GM19239 (cell line): ENCODE measurements around the gene NPLOC4.

ENCODE experiments used
- DNase-seq: peaks from one replicate; pipeline ENCODE4 v3.0.0; 2011; ENCODE audit warnings: low spot score; ENCODE audit not compliant: insufficient read length
- FAIRE-seq: peaks from 2 replicates; lab custom pipeline; 2011; peaks lifted over from hg19 to GRCh38; lab: Jason Lieb, UNC

The NPLOC4 gene

DNA sequence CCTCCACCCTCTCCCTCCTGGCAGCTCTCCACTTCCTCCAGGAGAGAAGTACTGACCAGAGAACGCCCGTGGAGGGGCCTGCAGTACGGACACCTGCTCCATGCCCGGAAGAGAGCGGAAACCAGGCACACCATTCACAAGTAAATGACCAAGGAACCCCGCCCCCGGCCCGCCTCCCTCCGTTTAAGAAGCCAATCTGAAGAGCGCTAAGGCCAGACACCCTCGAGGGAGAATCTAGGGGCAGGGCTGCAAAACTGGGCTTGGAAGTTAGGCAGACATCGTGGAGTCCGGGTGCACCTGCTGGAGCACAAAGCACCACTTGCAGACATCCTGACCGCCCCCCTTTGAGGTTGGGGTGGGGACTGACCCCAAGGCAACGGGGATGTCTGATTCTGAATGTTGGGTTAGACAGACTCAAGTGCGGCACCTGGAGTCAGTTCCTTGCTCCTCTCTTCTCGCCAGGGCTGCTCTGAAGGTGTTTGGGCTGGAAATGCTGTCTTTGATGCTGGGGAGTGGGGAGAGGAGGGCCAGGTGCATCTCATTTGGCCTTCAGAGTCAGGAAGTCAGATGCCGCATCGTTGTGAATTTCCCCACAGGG is 83.8 kb downstream of the NPLOC4 start:
- DNase-seq: peak; percentile 89
- peak; percentile 74 for FAIRE-seq

DNA sequence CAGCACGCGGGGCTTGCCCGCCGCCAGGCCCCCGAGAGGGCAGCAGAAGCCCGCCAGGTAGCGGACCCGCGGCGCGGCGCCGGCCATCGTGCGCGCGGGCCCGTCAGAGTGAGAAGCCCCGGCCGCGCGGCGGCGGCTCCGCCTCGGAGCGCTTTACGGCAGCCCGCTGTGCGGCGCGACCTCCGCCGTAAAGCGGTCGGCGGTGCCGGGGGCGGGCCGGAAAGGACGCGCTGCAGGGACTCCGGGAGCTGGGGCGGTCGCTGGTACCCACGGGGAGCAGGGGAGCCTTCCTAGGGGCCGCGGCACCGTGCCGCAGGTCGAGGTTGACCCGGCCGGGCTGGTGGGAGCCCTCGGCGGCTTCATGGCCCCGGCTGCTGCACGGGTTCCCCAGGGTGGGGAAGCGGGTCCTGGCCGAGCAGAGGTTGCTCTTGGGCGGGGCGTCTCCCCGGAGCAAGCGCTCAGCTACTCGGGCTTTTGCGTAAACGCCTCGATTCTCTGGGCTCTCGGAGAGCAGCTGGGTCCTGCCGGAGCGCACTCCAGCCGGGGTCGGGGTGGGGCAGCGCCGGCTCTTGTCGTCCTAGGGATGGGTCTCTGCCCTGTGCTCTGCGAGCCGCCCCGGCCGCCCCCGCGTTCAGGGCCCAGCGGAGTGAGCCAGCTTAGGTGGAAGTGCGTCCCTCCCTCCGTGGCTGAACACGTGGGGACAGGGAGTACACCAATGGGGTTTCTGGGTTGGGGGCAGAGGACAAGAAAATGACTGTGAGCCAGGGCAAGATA is 84.5 kb downstream of the NPLOC4 start, which contains the start of gene FAAP100:
FAAP100 (minus strand) TSS at position 110 of the 774 bp plus-strand sequence; CDS start at position 87, 23 bp downstream.
- DNase-seq: peak; percentile 97
- FAIRE-seq: no peak

DNA sequence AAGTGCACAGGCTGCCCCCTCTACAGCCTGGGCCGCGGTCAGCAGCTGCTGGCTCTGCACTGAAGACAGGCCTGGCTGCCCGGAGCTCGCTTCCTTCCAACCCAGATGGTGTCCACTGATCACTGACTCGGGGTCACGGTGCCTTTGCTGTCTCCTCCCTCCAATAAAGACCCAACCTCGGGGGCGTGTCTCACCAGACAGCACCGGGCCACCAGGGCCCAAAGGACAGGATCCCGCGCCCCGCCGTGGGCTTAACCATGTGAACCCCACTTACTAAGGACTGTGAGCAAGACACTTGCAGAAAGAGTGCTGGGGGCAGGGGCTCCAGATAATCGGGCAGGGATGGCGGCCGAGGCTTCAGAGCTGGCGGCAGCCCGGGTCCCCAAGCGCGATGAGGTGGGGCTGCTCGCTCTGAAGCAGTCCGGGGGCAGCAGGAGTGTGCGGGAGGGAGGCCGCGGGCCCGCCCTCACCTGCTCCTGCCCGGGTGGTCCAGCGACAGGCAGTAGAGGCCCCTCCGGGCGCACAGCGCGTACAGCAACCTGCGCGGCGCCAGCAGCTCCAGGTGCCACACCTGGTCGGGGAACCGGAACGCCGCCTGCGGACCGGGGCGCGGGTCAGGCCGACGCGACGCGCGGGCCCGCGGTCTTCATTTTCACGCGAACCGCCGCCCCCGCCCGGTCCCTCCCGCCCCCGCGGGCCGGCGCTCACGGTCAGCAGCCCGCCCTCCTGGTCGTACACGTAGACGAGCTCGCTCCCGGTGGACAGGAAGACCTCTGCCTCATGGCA is 85.3 kb downstream of the NPLOC4 start:
- FAIRE-seq (no peak), DNase-seq (no peak)

DNA sequence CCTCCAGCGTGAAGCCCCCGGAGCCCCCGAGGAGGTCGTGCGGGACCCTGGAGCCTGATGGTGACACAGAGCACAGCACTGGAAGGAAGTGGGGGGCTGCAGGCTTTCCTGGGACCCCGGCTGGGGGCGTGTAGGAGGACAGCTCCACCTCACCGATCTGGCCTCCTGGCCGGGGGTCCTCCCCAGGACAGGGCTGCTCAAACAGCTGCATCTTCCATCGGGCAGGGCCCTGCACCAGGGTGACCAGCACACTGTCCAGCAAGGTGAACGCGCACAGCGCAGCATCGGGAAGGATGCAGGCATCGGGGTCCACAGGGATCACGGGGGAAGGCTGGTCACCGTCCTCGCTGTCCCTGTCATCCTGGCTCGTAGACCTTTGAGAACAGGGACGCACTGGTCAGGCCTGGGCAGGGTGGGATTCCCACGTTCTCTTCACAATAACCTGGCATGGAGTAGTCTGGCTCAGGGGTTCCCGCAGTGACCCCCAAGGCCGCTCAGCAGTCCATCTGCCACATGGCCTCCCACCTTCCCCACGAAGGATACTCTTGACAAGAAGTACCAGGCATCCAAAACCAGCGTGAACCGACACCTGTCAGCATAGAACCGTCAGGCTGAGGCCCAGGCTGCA is 86.0 kb downstream of the NPLOC4 start:
- no peak for DNase-seq
- no peak for FAIRE-seq

DNA sequence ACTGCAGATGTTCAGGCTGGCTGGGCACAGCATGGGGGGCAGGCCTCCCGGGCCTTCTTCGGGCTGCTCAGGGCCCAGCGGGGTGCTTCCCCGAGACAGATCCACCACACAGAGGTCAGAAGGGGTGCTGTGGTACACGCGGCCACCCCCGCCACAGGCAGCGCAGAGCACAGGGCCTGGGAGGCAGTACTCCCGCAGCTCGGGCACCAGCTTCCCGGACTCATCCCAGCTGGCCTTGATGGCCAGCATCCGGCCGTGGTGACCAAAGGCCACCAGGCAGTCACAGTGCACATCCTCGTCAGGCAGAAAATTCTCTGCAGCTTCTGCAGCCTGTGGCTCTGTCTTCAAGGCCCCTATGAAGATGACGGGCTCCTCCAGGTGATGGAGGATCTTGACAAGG is 86.6 kb downstream of the NPLOC4 start:
- DNase-seq (no peak), FAIRE-seq (no peak)

DNA sequence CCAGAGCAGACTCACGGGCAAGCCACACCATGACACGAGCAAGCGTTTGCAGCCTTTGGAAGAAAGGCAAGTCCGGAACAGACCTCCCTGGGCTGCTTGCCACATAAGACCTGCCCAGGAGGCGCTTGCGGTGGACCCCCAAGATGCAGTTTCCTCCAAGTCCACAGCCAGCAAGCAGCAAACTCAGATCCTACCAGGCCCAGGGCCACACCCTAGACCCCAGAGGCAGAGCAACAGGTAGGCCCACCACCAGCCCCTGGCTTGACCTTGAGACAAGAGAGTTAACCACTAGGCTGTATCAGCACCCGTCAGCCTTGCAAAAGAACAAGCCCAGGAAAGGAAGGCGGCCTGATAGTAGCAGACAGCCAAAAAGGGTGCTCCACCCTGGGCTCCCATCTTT is 87.1 kb downstream of the NPLOC4 start:
- no peak for FAIRE-seq

DNA sequence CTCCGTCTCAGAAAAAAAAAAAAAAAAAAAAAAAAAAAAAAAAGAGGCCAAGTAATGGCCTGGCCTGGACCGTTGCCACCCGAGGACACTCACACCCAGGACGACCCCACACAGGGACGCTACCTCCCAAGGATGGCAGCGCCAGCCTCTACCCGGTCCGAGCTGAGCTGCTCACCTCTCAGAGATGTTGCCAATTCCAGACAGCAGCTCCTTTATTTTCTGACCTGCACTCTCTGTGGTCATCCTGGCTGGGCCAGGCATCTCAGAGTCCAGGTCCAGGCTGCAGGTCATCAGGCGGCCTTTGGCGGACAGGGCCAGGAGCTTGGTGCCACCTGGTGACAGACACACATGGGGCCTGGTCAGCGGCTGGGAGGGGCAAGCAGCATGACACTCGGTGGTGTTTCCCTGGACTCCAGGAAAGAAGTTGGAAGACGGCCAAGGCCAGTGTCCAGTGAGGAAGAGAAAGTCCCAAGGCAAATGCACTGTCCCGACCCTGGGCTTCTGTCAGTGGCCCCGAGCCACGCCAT is 87.8 kb downstream of the NPLOC4 start:
- FAIRE-seq (no peak), DNase-seq (no peak)

More for the DNA sequence above, 87.1 kb downstream of the NPLOC4 start:
- no peak for DNase-seq

DNA sequence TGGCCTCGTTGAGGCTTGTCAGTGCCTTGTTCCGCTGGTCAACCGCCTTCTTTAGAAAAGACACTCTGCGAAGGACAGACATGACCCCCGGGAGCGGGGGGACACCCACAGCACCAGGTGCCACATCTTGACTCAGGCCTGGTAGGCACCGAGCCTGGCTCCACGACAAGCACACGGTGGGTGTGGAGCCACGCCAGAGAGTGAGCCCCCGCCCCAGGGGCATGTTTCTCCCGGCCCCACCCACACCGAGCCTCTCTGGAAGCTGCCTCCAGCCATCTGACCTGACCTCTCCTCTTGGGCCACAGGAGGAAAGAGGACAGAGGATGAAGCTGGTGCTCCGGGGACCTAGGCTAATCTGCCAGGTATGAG is 89.3 kb downstream of the NPLOC4 start:
- no peak for DNase-seq
- FAIRE-seq: no peak

DNA sequence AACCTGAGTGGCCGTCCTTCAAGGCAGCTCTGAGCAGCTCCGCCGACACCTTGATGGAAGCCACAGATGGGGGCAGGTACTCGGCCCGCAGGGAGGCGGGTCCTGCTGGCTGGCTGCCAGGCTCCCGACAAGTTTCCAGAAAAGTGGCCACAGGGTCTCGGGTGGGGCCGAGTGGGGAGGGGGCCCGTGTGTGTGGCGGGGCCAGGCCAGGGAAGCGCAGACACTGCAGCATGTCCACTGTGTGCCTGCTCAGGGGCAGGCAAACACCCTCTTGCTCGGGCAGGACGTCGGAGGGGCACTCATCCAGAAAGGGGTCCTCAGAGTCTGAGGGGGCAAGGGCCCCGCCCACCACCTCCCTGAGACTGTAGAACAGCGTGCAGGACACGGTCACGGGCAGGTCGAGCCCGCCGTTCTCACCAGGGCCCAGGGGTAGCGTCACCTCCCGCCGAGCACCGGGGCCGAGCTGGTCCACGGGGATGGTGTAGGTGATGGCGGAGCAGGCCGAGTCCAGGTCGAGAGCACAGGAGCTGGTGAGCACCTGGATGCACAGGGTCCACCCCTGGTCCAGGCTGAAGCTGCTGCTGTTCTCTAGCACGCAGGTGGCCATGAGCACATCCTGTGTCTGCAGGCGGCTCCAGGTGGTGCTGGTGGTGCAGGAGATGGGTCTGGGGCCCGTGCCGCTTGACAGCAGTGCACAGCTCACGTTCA is 89.9 kb downstream of the NPLOC4 start:
- FAIRE-seq: no peak

DNA sequence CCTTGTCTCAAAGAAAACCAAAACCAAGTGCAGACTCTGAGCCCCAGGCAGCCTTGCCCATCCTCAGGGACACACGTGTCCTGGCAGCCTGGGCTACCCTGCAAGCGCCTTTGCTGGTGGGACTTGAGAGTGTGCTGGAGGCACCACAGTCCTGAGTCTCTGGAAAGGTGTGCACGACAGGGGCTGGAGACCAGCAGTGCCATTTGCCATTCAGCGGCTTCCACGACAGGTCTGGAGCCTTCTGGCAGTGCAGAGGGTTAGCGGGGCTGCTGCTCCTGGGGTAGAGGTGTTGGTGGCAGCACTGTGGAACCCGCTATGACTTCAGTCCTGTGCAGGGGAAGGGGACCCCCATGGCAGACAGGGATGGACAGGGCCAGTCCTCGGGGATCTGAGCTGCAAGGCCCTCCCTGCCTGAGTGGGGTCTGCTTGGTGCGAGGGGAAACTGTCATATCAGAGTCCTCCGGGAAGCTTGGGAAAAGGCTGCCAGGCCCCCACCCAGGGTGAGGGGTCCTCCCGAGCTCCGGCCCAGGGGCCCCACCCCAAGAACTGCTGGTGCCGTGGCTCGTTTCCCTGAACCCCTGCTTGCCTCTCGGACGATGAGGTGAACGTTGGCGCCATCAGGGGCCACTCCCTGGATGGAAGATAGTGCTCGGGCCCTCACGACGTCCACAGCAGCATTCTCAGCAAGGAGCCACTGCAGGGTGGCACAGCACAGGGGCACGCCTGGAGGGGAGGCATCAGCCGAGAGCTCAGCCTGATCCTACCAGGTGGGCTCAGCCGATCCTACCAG is 91.6 kb downstream of the NPLOC4 start:
- FAIRE-seq (no peak), DNase-seq (no peak)

More for the DNA sequence above, 89.9 kb downstream of the NPLOC4 start:
- DNase-seq: no peak

DNA sequence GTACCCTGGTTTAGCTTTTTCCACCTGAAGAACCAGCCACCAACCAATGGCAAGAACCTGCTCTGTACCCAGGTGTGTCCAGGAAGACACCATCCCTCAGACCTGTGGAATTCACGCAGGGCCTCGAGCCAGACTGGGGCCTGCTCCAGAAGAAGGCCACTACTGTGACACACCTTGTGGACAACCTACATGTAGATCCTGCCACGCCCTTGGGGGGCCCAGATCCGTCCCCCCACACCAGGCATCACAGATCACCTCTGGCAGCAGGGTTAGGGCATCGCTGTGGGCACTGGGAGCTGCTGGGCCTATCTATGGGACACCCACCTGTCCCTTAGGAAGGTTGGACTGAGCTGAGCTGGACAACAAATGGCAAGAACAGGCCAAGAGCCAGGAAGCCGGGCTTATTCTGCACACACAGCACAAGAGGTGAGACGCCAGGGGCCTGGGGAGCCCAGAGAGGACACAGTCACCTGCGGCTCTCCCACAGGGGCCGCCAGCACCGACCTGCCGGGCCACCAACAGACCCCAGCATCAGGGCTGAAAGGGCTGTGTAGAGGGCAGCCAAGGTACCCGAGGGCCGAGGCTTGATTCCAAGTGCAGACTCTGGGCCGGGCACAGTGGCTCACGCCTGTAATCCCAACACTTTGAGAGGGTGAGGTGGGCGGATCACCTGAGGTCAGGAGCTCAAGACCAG is 92.5 kb downstream of the NPLOC4 start:
- FAIRE-seq (no peak), DNase-seq (no peak)

DNA sequence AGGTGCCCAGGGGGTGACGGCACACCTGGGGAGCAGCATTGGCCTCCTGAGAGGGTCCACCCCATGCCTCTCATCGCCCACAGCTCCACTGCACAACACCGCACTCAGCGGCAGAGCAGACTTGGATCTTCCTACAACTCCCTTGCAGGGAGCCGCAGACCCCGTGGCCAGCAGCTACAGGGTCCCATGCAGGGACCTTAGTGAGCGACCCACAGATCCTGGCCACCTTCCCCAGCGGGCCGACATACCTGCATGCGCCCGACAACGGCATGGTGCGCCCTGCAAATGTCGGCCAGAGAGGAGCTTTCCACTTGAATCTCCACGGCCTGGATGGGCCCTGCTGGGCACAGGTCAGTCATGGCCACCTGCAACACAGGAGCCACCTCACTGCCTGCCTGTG is 93.2 kb downstream of the NPLOC4 start:
- DNase-seq: no peak
- no peak for FAIRE-seq

DNA sequence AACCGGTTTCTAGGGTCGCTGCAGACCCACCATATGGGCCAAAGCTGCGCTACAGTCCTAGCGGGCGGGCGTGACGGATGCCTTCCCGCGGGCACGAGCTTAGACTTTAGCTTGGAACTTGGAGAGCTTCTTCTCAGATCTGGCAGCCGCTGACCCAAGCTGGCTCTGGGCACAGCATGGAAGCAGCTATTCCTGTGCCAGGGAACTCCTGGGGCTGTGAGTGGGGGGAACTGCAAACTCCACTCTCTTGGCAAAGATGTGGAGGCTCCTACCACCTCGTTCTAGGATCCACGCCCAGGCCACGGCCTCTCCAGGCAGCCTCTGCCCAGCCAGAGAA is 93.6 kb downstream of the NPLOC4 start:
- no peak for FAIRE-seq
- no peak for DNase-seq

DNA sequence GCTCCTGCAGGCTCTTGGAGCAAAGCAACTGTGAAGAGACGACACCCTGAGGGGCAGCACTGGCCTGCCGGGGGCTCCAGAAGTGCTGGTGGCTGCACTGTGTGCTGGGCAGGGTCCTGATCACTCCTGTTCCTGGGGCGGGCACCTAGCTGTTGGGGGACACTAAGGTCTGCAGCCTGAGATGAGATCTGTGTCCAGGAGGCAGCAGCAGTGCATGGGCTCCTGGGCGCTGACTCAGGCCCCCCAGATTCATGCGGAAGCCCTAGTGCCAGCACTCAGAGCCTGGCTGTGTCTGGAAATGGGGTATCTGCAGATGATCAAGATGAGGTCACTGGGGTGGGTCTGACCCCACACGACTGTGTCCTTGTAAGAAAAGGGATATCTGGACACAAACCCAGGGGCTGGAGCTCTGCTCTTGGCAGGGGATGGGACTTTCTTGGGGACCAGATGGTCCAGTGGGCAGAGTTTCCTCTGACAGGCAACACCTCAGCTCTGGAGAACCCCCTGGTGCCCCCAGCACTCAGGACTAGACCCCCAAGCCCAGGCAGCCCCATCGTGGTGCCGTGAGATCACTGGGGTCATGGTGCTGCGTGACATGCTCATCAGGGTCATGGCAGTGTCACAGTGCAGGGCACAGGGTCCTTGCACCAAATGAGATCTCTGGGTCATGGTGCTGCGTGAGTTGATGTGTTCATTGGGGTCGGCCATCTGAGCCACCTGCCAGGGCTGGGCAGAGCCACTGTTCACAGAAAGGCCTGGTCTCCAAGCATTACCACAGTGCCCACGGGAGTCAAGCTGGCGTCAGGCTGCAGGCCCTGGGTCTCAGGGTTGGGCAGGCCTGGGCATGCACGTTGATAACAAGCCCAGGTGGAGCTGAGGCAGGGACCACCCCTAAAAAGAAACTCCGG is 94.2 kb downstream of the NPLOC4 start:
- FAIRE-seq: no peak
- no peak for DNase-seq

DNA sequence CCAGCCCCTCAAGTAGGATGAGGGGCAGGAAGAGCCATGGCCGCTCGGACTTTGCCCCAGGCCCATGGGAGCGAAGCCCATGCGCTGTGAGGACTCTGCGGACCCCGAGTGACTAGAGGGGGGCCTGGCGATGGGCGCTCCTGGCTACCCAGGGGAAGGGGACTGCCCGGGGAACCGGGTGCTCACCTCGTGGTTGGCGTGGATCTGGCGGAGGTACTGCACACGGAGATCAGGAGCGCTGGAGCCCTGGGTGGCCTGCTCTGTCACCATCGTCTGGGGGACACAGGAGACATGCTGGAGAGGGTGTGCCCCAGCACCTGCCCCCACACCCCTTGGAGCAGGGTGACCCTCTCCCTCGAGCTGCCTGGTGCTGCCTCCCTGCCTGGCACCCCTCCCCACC is 95.8 kb downstream of the NPLOC4 start:
- no peak for DNase-seq
- no peak for FAIRE-seq

DNA sequence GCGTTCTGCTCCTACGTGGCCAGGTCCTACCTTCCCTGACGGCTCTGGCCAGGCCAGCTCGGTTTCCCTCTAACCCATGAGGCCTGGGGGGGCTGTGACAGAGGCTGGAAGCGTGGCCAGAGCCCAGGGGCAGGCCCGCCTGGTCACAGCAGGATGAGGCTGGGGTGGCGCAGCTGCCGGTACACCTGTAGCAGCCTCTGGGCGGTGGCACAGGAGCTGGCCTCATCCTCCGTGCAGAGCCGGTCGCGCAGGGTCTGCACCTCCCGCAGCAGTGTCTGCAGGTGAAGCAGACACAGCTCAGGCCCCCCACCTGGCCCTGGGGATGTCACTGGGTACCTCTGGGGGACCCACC is 96.3 kb downstream of the NPLOC4 start:
- FAIRE-seq (no peak), DNase-seq (no peak)

DNA sequence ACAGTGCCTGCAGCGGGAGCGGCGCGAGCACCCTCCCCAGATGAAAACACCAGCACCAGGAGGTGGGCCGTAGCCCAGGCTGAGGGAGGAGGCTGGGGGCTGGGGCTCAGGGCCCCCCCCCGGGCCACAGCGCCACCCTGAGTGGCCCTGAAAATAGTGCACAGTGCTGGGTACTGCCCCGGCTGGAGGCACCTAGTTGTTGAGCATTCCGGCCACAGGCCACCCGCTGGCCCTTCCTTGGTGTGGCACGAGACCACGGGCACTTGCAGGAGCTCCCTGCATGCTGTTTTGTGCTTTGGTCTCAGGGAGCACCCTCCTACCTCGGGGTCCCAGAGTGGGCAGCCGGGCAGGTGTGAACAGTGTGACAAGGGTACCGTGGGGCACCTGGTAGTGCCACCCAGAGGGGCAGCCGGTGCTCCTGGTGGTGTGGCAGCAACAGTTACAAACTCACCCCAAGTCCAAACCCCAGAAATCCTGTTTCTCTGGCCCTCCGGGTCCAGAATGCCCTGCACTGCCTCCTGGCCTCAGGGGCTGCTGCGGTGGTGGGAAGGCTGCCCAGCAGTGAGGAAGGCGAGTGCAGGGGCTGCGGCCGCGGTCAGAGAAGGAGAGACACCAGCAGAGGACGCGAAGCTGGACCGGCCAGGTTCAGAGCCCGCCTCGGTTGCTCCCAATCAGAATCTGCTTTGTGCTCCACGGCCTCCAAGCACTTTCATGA is 96.8 kb downstream of the NPLOC4 start:
- FAIRE-seq (no peak), DNase-seq (no peak)
